K562 treated with DMSO at 1 percent for 12 hours (cell line): ENCODE measurements around the gene SOCS7. TPM values are rescaled to one million over a fixed set of nuclear protein-coding genes. Genes with fewer than 3 reads are reported as not detected.

Source experiments
- total RNA-seq: library from RNA; unstranded; fragments of 300-600 nt; gene quantifications from 2 replicates; pipeline ENCODE4 v1.2.3, GENCODE V29; 2022; ENCODE audit not compliant: insufficient read depth

Gene SOCS7
- 3.8 and 32.6 TPM in 2 replicates for total RNA-seq

GRCh38 chr17:38351412-38352222, at the start of gene SOCS7:
SOCS7 (plus strand) TSS chr17:38351844; CDS start chr17:38352053, 209 bp downstream.

GRCh38 chr17:38343608-38344419, 7.8 kb upstream of the SOCS7 start, which contains the start of gene GPR179:
GPR179 (minus strand) TSS chr17:38343956; CDS start chr17:38343789, 167 bp downstream.

DNA sequence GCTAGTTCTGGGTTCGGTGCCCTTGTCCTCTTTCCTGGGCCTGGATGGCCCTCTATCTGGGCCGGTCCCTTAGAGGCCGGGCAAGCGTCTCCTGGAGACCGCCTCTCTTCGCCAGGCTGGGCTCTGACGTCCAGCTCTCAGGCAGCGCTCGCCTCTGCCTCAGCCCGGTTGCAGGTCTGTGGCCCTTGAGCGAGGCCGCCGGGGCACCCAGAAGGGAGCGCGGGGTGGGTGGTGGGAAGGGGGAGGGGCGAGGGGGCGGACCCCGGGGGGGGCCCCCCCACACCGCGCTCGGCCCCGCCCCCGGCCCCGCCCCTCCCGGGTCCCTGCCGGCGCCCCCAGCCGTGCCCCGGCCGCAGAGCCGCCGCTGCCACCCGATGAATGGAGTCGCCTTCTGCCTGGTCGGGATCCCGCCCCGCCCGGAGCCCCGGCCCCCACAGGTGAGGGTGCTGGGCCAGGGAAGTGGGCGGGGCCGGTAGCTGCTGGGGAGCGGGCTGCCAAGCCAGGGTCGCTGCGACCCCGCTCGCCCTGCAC, 76.5 kb downstream of the SOCS7 start, which contains the start of gene ARHGAP23:
TSS of gene ARHGAP23 (plus strand) at position 353 of the 531 bp plus-strand sequence. CDS start at position 375, 22 bp downstream.

Other genes with a start within 250 kb of the SOCS7 start
- not detected in 2 replicates for gene TBC1D3E, start 223.9 kb upstream of the SOCS7 start, total RNA-seq
- 2.6 and 3.6 TPM in 2 replicates for gene TBC1D3, start 159.3 kb upstream of the SOCS7 start, total RNA-seq
- 51.5 and 67.5 TPM in 2 replicates for gene MRPL45, start 54.7 kb upstream of the SOCS7 start, total RNA-seq
- not detected in 2 replicates for gene GPR179, start 7.9 kb upstream of the SOCS7 start, total RNA-seq
- 0.19 TPM in 1 of 2 replicates, not detected in the other for gene ARHGAP23, start 76.6 kb downstream of the SOCS7 start, total RNA-seq